OCI-LY1 (cell line): ENCODE measurements around the gene MCAM.

ENCODE experiments used
- H2AFZ ChIP-seq: fragments of 200-600 bp; sonication (generic), shearing (Covaris generic); 2 replicates; pipeline ENCODE4 v1.6.0; 2014; ENCODE audit warnings: antibody characterized with exemption, mild to moderate bottlenecking, low read length
- H3F3A ChIP-seq: fragments of 200-600 bp; sonication (generic), shearing (Covaris generic); 2 replicates; pipeline ENCODE4 v1.6.0; 2014; ENCODE audit warnings: mild to moderate bottlenecking, antibody characterized with exemption, low read length, moderate library complexity; ENCODE audit not compliant: insufficient read depth
- H3K27ac ChIP-seq: fragments of 200-600 bp; sonication (generic); 2 replicates; pipeline ENCODE4 v1.5.1; 2014; ENCODE audit warnings: low read length, mixed run types, mild to moderate bottlenecking, low read depth; ENCODE audit not compliant: poor library complexity, severe bottlenecking
- H3K27me3 ChIP-seq: fragments of 200-600 bp; sonication (generic); 2 replicates; pipeline ENCODE4 v1.6.0; 2014; ENCODE audit warnings: antibody characterized with exemption, mild to moderate bottlenecking, low read length, moderate library complexity; ENCODE audit not compliant: insufficient read depth
- H3K36me3 ChIP-seq: fragments of 200-600 bp; sonication (generic); 2 replicates; pipeline ENCODE4 v1.6.1; 2014; ENCODE audit warnings: mild to moderate bottlenecking, antibody characterized with exemption, low read length, moderate library complexity, mixed read lengths; ENCODE audit not compliant: insufficient read depth
- H3K4me1 ChIP-seq: fragments of 200-600 bp; sonication (generic); 2 replicates; pipeline ENCODE4 v1.5.1; 2014; ENCODE audit warnings: mild to moderate bottlenecking, low read length, moderate library complexity; ENCODE audit not compliant: insufficient read depth, severe bottlenecking
- H3K4me2 ChIP-seq: fragments of 200-600 bp; sonication (generic), shearing (Covaris generic); 2 replicates; pipeline ENCODE4 v1.6.1; 2014; ENCODE audit warnings: low read length
- H3K4me3 ChIP-seq: fragments of 200-600 bp; sonication (generic); 2 replicates; pipeline ENCODE4 v1.5.1; 2014; ENCODE audit warnings: low read length, low read depth, mild to moderate bottlenecking, mixed read lengths; ENCODE audit not compliant: poor library complexity, severe bottlenecking
- H3K79me2 ChIP-seq: fragments of 200-600 bp; shearing (Covaris generic); 2 replicates; pipeline ENCODE4 v1.6.1; 2016; ENCODE audit warnings: mixed run types, low read length, mixed read lengths; ENCODE audit not compliant: insufficient read depth
- H3K9ac ChIP-seq: fragments of 200-600 bp; sonication (generic), shearing (Covaris generic); 2 replicates; pipeline ENCODE4 v1.6.1; 2014; ENCODE audit warnings: mild to moderate bottlenecking, low read length, mixed read lengths
- H3K9me2 ChIP-seq: fragments of 200-600 bp; sonication (generic), shearing (Covaris generic); 2 replicates; pipeline ENCODE4 v1.6.1; 2014; ENCODE audit warnings: low read depth, mild to moderate bottlenecking, low read length, mixed read lengths
- H3K9me3 ChIP-seq: fragments of 200-600 bp; shearing (Covaris generic); 2 replicates; pipeline ENCODE4 v1.6.1; 2014; ENCODE audit warnings: low read length, mixed read lengths
- H4K20me1 ChIP-seq: fragments of 200-600 bp; sonication (generic), shearing (Covaris generic); 2 replicates; pipeline ENCODE4 v1.6.0; 2016; ENCODE audit warnings: mild to moderate bottlenecking, low read length; ENCODE audit not compliant: insufficient read depth
- CTCF ChIP-seq: fragments of 200-600 bp; sonication (generic), shearing (Covaris generic); IDR thresholded peaks from 2 replicates; pipeline ENCODE4 v1.5.1; 2017; ENCODE audit warnings: mild to moderate bottlenecking, antibody characterized with exemption, low read length, moderate library complexity, mixed read lengths
- EZH2 ChIP-seq: fragments of 200-600 bp; sonication (generic), shearing (Covaris generic); IDR thresholded peaks from 2 replicates; pipeline ENCODE4 v1.8.0; 2017; ENCODE audit warnings: borderline replicate concordance, mixed run types, mild to moderate bottlenecking, antibody characterized with exemption, low read length, moderate library complexity, mixed read lengths

MCAM gene

GRCh38 chr11:119344291-119345010 lies 27.5 kb upstream of the MCAM start:
- no peak for TF ChIP-seq EZH2
- TF ChIP-seq CTCF: no peak
- Histone ChIP-seq H3K36me3 (no peaks in the 10 kb centered on the region; the same call in 1 of the 2 replicates), H2AFZ (no peak overlapping the region), H3K9ac (no peak overlapping the region), H3K9me2 (no peaks in the 10 kb centered on the region), H3K27ac (no peak overlapping the region), H3F3A (no peaks in the 10 kb centered on the region), H3K27me3 (no peaks in the 10 kb centered on the region; the same call in 1 of the 2 replicates), H3K79me2 (no peaks in the 10 kb centered on the region), H4K20me1 (no peaks in the 10 kb centered on the region), H3K4me3 (no peak overlapping the region), H3K9me3 (no peaks in the 10 kb centered on the region), H3K4me1 (peaks cover 8% of the 10 kb centered on the region), H3K4me2 (no peak overlapping the region)

- Histone ChIP-seq H3K36me3 (no peaks in the 10 kb centered on the region; the same call in 1 of the 2 replicates), H3K4me3 (no peak overlapping the region), H3K27ac (no peak overlapping the region), H2AFZ (no peak overlapping the region), H3K9me2 (no peaks in the 10 kb centered on the region), H3K4me2 (no peak overlapping the region), H4K20me1 (no peaks in the 10 kb centered on the region), H3K9me3 (no peaks in the 10 kb centered on the region), H3K9ac (no peak overlapping the region), H3K4me1 (peaks cover 12% of the 10 kb centered on the region), H3F3A (no peaks in the 10 kb centered on the region), H3K27me3 (peaks cover 4% of the 10 kb centered on the region; the same call in 1 of the 2 replicates), H3K79me2 (no peaks in the 10 kb centered on the region)
- no peak for TF ChIP-seq CTCF
These were observed 26.8 kb upstream of the MCAM start for GRCh38 chr11:119343726-119344125.

- Histone ChIP-seq H2AFZ (no peak overlapping the region), H3F3A (no peaks in the 10 kb centered on the region), H4K20me1 (no peaks in the 10 kb centered on the region), H3K79me2 (no peaks in the 10 kb centered on the region), H3K4me1 (peaks cover 24% of the 10 kb centered on the region), H3K27ac (no peak overlapping the region), H3K36me3 (no peaks in the 10 kb centered on the region; the same call in 1 of the 2 replicates), H3K9me2 (no peaks in the 10 kb centered on the region), H3K4me2 (no peak overlapping the region), H3K9ac (no peak overlapping the region), H3K9me3 (no peaks in the 10 kb centered on the region), H3K27me3 (peaks cover 4% of the 10 kb centered on the region; the same call in 1 of the 2 replicates), H3K4me3 (no peak overlapping the region)
- TF ChIP-seq CTCF (no peak), EZH2 (no peak)
These were observed 25.6 kb upstream of the MCAM start for GRCh38 chr11:119342362-119343130.
